GM21515 (cell line): ENCODE data around the gene ATXN1.
A peak's percentile ranks its signal among the peaks of the same experiment; 100 is the strongest.

ENCODE experiments used
- ATAC-seq: cut with Tn5 transposase; IDR thresholded peaks from one replicate; pipeline ENCODE4 v1.9.1; 2021; ENCODE audit not compliant: unreplicated experiment

ATXN1 gene

GRCh38 chr6:16681260-16681873 lies 79.9 kb downstream of the ATXN1 start:
- no peak for ATAC-seq

DNA sequence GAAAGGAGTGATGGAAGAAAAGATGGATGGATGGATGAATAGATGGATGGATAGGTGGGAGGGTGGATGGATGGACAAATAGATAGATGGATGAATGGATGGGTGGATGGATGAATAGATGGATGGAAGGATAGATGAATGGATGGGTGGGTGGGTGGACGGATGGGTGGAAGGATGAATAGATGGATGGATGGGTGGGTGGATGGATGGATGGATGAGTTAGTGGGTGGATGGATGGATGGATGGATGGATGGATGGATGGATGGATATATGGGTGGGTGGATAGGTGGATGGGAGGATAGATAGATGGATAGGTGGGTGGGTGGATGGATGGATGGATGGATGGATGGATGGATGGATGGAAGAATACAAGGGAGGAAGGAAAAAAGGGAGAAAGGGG lies 82.2 kb downstream of the ATXN1 start:
- ATAC-seq = no peak

DNA sequence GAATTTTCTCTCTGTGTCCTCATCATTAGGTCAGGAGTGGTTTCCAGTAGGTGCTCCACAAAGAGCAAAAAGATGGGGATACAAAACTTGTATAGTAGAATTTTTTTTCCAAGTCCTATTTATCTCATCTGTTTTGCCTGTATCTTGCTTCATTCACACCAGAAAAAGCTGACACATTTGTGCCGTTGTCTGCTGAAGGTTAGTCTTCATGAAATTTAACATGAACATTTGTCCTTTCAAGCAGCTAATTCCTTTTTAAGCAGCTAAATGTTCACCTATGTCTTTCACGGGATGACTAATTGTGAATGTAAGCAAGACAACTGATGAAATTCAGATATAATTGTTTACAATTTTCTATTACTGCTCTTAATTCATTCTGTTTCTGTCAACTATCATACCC lies 83.8 kb downstream of the ATXN1 start:
- ATAC-seq = no peak

GRCh38 chr6:16676978-16677377 lies 84.3 kb downstream of the ATXN1 start:
- ATAC-seq = no peak

GRCh38 chr6:16676376-16676775 lies 84.9 kb downstream of the ATXN1 start:
- ATAC-seq = no peak

GRCh38 chr6:16674801-16675392 lies 86.4 kb downstream of the ATXN1 start:
- no peak for ATAC-seq

GRCh38 chr6:16673011-16673797 lies 88.1 kb downstream of the ATXN1 start:
- no peak for ATAC-seq

GRCh38 chr6:16671302-16672289 lies 89.7 kb downstream of the ATXN1 start:
- ATAC-seq = no peak

DNA sequence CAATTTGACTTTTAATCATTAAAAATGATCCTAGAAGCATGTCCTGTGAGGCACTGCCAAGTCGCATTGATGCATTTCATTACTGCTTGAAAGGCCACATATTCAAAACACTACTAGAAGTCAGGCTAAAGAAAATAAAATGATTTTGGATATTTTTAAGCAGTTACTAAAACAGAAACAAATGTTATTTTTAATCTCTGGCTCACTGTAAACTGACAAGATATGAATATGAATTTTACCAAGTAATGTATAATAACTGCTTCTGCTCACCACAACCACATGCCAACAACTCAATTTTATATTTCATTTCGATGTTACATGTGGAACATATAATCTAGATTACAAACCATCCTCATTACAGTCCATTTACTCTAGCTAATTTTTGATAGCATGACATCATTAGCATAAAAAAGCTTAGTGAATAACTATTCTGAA lies 90.6 kb downstream of the ATXN1 start:
- ATAC-seq = peak; percentile 35

- peak; percentile 67 for ATAC-seq
Measured at GRCh38 chr6:16670183-16670582, 91.1 kb downstream of the ATXN1 start.

DNA sequence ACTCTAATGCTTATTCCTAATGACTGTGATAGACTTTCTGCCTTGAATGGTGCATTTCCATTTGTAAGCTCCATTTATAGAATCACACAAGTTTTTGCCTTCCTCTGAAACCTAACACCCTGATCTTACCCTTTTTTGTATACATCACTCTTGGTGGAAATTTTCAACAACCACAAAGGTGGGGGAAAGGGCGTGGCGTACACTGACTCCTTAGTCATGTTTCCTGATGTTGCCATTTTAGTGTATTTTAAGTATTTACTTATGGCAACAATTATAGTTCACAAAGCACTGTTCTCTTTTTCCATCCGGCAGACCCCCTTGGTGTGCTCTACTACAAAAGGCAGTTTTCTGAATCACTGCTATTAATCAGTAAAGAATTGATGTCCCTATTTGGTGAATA lies 92.0 kb downstream of the ATXN1 start:
- no peak for ATAC-seq

GRCh38 chr6:16667509-16667908 lies 93.8 kb downstream of the ATXN1 start:
- no peak for ATAC-seq

GRCh38 chr6:16665992-16666391 lies 95.3 kb downstream of the ATXN1 start:
- ATAC-seq = no peak

GRCh38 chr6:16665182-16665581 lies 96.1 kb downstream of the ATXN1 start:
- ATAC-seq = no peak

DNA sequence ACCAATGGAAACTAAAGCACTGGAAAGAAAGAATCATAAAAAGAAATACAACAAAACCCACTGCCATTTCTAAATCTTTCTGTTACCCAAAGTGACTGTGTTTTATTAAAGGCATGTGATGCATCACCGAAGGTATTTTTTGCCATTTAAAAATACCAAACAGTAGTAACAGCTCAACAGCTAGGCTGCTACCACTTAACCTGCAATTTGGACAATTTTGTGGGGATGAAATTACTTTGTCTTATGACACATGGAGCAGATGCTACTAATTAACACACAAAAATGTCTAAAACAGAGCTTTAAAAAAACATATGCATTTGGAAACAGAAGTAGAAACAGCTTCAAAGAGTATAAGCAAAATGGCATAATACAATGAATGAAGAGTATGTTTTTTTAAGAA lies 97.4 kb downstream of the ATXN1 start:
- ATAC-seq = no peak

- no peak for ATAC-seq
Measured at GRCh38 chr6:16660157-16660497, 101.1 kb downstream of the ATXN1 start.

DNA sequence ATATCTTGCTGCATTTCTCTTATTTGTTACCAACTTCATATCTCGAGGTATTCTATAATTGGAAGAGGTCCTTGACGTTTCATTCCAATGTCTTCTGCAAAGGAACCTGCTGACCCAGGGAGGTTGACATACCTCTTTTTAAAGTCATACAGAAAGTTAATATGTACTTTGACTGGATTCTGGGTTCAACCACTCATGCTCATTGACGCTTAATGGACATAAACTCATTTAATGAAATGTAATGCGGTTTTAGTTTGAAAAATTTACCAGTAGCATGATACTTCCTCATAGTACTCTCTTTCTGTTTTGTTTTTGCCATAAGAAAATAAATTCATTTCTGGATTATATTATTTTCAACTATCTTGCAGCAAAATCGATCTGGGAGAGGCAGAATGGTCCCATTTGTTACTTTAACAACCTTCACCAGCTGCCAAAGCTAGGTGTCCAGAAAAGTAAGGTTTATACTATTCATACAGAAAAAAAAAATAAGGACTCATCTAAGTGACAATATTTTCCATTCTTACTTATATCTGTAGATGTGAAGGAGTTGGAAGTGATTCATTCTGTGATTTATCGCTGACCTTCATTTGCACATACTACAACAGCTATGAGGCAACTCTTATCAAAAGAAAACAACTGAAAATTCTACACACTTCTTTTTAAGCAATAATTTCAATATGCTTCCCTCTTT lies 101.6 kb downstream of the ATXN1 start:
- no peak for ATAC-seq

- ATAC-seq = no peak
Measured at GRCh38 chr6:16658348-16659034, 102.8 kb downstream of the ATXN1 start.

DNA sequence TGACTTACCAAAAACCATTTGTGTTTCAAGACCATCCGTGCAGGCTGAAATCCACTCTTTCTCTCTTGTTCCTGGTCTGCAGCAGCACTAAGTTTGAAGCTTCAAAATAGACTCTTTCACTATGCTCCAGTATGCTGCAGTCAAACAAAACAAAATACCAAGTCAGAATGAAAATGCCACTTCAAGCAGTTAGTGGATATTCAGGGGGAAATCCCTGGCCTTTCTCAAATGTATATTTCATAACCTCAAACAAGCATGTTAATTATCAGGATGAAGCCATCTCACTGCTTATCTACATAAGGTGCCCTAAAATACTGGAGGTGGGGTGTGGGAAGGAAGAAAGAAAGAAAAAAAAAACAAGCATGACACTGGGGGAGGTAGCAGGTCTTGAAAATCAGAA lies 103.5 kb downstream of the ATXN1 start:
- ATAC-seq = no peak

DNA sequence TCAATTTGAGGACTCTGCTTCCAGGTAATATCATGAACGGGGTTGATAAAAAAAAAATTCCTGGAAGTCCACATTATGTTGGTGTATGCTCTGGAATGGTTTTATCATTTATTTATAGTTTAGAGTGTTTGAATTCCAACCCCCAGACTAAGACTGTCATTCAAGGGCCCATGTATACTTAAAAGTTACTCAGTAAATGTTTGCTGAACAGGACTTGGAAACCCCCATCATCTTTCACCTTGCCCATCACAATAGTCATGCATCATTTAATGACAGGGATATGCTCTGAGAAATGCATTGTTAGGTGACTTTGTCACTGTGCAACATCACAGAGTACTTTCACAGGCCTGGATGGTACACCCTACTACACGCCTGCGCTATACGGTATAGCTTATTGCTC lies 104.8 kb downstream of the ATXN1 start:
- no peak for ATAC-seq
